GM12872 (cell line): ENCODE measurements around the gene CASQ1.

Source experiments
- CTCF ChIP-seq: IDR thresholded peaks from 3 replicates; pipeline ENCODE4 v1.5.1; 2011; ENCODE audit warnings: low read depth, mild to moderate bottlenecking, low read length, moderate library complexity; ENCODE audit not compliant: insufficient read depth

The CASQ1 gene

GRCh38 chr1:160219062-160219929 is 28.9 kb downstream of the CASQ1 start:
- TF ChIP-seq CTCF = peak; percentile 36; the same call in 2 of the 3 replicates

- no peak for TF ChIP-seq CTCF
Observed at GRCh38 chr1:160220301-160220700, 29.9 kb downstream of the CASQ1 start.

GRCh38 chr1:160221089-160221488 is 30.7 kb downstream of the CASQ1 start:
- no peak for TF ChIP-seq CTCF

- TF ChIP-seq CTCF = no peak
Observed at GRCh38 chr1:160222546-160222945, 32.2 kb downstream of the CASQ1 start.

DNA sequence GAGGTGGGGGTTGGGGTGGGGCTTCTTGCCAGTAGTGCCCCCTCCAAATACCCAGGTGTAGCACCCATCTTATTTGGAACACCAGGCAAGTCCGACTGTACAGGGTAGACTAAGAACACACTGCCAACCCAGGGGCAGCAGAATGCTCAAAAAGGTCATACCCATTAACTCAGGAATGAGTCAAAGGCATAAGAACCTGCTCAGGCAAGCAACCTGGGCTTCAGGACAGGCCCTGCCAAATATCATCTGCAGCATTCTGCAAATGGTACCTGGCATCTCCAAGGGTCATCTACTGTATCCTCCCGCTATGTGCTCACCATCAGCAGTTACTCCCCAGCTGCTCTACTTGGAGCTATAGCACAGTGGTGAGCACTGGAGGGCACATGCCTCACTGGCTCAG is 34.2 kb downstream of the CASQ1 start:
- no peak for TF ChIP-seq CTCF

GRCh38 chr1:160225345-160225744 is 35.0 kb downstream of the CASQ1 start:
- TF ChIP-seq CTCF = no peak

- no peak for TF ChIP-seq CTCF
Observed at GRCh38 chr1:160226623-160227022, 36.2 kb downstream of the CASQ1 start.
